ENCODE measurements around the gene ROPN1B. TPM values are rescaled to one million over a fixed set of nuclear protein-coding genes. Genes with fewer than 3 reads are reported as not detected.
A peak's percentile ranks its signal among the peaks of the same experiment; 100 is the strongest.
"Not testable (repeated sequence)": the region's sequence is repeated elsewhere in the genome, so short reads cannot be mapped to it uniquely, and the experiment has no call there.

Gene ROPN1B
- polyA plus RNA-seq, 10 donors, result 0.16 to 0.91 (median 0.43) TPM; not detected in 2

DNA sequence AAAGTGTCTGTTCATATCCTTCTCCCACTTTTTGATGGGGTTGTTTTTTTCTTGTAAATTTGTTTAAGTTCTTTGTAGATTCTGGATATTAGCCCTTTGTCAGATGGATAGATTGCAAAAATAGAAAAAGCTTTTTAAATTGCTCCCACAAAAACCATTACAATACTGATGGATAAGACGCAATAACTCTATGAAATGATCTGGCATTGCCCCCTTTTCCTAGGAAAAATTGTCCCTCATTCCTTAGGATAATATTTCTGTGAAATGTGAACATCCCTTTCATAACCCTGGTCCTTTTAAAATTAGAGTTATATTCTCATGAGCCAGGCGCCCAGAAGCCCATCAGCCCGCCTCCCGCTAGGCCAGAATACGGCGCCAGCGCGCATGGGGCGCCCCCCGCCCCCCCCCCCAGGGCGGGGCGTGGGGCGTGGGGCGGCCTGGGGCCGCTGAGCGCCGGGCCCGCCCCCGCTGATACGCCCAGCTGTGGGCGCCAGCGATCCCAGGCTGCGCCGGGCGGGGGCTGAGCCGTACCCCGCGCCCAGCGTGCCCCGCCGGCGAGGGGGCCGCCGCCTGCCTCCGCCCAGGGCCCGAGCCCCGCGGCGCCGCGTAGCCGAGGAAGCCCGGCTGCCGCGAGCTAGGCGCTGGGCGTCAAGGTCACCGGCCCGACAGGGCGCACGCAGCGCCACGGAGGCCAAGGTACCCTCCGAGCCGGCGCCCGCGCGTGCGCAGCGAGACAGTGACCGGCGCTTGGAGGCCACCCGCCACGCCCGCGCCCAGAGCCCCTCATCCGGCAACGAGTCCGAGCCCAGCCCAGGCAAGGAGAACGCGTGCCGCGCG lies 11.1 kb upstream of the ROPN1B start:
- DNase-seq, result no peak

DNA sequence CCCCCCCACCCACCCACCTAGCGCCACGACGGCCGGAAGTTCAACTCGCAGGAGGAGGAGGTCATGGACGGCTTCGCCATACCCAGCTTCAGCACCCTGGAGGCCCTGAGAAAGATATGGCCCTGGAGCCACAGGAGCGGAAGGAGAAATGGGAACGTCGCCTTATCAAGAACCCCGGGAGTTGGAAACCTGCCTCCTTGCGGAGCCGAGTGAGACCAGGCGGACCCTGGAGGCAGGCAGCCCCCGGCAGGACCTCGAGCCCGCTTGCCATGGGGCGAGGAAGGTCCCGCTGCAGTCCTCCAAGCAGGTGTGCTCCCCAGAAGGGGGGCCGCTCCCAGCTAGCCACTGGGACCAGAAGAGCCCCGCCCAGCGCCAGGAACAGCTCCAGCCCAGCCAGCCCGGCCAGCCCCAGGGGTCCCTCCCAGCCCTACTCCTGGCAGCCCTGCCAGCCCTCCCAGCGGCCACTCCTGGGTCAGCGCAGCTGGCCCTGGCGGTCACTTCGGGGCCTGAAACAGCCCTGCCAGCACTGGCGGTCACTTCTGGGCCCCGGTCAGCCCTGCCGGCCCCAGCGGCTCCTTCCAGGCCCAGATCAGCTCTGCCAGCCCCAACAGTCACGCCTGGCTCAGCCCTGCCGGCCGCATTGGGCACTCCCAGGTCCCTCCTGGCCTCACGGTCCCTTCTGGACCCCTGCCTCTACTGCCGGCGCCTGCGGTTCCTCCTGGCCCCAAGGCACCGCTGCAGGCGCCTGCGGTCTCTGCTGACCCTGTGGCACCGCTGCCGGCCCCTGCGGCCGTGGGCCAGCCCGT lies 10.3 kb upstream of the ROPN1B start:
- DNase-seq, result no peak

DNA sequence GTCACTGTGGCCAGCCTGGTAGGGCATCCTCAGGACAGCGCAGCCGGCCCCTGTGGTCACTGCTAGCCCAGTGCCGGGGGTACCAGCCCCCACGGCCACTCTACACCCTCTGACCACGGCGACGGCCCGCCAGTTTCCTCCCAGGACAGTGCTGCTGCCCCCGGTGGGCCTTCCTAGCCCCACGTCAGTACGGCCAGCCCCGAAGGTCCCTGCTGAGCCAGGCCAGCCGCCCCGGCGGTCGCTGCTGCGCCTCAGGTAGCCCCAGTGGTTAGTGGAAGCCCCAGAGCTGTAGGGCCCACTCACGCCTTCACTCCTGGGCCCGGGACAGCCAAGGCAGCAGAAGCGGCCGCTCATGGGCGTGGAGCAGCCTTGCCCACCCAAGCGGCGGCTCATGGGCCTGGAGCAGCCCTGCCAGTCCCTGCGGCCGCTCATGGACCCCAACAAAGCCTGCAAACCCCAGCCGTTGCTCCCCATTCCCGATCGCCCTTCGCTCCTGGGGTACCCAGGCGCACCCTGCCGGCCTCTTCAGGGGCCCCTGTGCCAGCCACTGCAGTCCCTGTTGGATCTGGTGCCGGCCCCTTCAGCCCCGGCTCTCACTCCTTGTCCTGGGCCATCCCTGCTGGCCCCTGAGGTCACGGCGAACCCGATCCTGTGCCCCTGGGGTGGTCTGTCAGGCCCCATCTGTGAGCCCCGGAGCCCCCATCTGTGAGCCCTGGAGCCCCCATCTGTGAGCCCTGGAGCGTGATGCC lies 9.5 kb upstream of the ROPN1B start:
- no peak for DNase-seq

DNA sequence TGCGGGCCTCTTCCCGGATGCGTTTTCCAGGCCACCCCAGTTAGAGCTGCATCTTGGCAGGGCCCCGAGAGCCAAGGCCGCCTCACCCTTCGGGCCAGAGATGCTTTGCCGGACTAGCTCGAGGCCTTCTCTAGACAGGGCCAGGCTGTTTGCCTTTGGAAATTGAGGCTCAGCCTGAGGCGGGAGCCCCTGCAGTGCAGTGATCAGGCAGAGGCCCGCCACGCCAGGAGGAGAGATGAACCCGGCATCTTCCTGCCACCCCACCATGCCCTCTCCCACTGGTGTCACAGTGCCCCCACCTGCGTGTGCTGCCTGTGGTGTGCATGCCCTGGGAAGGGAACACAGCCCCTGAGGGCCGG lies 8.9 kb upstream of the ROPN1B start:
- no peak for DNase-seq

DNA sequence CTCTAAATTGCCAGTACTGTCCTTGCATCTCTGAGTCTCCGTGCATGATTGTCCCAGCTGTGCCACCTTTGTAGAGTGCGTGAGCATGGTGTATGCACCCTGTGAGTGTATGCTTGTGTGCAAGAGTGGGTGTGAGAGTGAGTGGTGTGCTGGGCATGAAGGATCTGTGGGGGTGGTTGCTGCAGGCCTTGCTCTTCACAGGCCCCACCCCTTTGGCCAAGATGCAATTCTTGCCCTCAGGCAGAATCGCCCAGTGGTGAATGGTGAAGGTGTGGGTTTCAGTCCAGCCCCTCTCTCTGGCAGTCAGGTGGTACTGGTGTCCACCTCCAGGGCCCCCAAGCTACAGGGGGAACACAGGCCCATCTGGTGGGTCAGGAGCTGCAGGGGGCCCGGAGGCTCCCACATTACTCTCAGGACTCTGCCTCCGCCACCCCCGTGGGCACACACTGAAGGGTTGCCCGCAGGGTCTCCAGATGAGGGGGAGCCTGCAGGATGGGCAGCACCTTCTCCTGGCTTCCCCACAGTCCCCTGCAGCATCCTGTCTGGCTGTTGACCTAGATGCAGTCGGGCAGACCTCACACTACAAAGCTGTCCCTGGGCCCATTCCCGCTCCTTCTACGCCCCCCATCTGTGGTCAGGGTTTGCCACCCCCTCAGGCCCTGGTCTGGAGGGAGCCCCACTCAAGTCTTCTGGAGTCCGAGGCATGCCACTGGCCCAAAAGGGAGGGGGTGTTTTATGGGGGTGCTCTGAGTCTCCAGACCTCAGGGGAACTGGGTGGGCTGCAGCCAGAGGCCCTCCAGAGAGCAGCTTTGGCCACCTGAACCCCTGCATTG lies 8.3 kb upstream of the ROPN1B start:
- no peak for DNase-seq

DNA sequence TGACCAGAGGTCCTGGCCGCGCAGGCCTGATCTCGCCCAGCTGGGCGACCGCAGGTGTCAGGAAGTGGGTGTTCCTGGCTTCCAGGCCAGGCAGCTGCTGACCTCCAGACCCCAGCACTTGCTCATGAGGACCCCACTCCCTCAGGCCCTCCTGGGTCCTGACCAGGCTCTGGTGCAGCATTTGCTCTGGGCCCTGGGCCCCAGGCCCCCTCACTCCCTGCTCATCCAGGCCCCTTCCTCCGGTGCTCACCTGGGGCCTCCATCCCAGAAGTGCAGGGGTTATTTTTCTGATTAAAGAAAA lies 7.7 kb upstream of the ROPN1B start:
- DNase-seq, result no peak

DNA sequence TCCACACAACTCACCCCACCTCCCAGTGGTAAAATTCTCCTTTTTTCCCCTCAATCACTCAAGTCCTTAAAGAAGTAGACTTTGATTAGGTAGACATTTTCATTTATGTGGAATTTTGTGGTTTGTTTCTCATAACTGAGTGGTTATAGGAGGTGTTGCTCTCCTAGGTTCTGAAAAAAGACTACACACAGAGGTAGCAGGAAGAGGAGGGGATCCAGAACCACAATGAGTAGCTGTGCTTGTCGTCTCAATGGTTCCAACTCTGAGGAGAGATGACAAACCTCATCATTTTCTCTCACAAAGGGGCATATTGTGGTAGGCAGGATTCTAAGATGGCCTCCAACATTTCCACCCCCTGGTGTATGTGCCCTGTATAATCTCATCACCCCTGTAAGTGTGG lies 5.1 kb upstream of the ROPN1B start:
- not testable (repeated sequence) for DNase-seq

DNA sequence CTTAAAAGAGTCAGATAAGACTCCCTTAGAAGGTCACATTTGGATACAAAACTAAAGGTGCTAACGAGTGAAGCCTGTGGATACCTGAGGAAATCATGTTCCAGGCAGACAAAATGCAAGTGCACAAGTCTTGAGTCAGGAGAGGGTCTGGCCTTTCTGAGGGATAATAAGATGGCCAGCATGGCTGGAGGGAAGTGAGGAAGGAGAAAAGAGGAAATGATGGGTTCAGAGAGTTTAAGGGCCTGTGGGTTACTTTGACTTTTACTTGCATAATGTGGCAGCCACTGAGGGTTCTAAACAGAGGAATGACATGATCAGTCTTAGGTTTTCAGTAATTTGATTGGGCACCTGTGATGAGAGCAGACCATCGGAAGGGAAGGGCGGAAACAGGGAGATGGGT lies 3.5 kb upstream of the ROPN1B start:
- DNase-seq, result no peak

DNA sequence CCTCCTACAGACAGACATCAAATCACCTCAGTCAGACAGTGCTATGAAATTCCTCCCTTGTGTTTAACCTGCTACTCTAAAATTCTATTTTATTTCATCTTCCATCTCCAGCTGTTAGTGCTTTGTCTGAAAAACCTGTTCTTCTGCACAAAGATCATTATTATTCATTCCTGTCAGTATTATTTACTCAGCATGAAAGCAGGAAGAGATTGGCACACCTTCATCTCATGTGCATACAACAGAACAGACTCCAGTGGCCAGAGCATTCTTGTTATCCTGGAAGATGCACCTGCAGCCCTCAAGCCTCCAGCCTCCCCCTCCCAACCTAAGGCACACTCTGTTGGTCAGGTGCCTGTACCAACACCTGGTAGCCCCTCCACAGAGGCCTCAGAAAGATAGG lies 1.8 kb upstream of the ROPN1B start:
- DNase-seq, result no peak

DNA sequence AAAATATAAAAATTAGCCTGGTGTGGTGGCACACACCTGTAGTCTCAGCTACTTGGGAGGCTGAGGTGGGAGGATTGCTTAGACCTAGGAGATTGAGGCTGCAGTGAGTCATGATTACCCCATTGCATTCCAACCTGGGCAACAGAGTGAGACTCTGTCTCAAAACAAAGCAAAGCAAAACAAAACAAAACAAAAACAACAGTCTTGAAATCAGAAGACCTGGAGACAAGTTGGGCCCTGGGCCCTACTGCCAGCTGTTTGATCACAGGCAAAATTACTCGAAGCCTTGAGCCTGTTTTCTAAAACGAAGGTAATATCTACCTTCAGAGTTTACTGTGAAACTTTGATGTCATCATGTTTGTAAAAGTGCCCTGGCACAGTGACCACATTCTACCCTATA lies 857 bp upstream of the ROPN1B start:
- not testable (repeated sequence) for DNase-seq

DNA sequence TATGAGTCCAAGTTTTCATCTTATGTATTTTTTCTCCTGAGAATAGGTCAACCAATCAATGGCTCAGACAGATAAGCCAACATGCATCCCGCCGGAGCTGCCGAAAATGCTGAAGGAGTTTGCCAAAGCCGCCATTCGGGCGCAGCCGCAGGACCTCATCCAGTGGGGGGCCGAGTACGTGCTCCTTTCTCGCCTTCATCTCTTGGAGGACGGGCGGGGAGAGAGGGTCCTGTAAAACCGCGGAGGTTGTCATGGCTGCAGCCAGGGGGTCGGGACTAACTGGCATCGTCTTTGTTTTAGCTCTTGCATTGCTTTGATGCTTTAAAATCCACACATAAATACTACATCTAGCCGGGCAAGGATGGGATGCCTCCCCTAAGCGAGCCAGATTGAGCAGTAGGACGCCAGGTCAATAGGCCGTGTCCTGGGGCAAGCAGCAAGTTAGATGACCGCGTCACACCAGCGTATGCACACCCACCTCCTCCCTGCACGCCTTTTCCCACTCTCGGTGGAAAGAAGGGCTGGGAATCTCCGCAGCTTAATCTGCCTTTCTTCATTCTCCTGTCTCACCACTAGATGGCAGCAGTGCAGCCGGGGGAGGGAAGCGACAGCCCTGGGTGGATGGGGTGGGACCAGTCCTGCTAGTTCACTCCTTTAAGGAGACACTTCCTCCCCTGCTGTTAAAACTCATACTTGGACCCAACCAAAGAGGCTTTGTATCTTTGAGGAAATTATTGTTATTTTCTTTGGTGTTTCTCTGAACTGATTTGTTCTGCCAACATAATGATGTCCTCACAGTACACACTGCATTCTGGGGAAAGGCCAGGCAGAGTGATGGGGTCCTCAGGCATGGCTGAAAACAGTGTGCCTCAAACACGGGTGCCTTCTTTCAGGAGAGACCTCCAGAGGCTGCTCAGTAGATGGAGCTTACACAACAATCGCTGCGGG lies 3.3 kb downstream of the ROPN1B start:
- DNase-seq, result peak in 2 of 3 donors; percentile 38 to 62

DNA sequence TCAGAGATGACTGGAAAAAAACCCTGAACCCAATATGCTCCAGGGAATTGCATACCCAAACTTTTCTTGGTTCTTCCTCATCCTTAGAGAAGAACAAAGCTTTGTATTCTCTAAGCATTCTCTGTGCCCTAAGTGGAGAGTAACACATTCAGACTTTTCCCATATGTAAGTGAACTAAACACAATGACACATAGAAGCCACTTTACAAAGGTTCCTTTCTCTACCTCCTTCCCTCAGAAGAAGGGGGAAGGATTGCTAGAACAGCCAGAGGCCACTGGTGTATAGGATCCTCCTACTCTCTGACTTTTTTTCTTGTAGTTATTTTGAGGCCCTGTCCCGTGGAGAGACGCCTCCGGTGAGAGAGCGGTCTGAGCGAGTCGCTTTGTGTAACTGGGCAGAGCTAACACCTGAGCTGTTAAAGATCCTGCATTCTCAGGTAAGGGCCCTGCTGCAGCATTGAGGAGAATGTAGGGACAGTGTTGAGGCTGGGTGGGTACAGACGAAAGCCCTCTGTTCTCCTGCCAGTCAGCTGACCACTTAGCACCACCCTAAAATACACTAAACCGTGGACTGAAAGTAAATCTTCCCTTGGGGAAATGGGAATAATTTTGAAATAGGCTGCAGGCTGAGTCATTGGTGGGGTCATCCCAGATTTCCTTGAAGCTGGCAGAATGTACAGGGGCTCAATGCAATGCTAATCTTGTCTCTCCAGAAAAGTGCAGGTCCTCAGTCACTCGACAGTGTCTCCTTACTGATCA lies 6.4 kb downstream of the ROPN1B start:
- DNase-seq, result not testable (repeated sequence)

DNA sequence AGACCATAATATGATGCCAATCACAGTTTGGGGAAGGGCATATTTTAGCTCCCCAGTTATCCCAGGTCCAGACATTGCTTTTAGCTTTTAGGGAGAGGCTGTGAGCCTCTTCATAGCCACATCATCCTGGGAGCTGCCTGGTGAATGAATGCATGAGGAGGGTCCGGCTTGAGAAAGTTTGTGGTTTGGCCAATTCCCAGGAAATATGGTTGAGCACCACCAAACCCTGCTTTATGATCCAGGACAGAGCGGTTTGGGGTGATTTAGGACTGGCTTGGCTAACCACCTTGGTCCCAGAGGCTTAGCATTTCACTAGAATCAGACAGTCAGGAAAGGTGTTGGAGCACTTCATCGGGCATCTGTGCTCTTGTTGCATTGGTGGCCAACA lies 7.0 kb downstream of the ROPN1B start:
- DNase-seq, result not testable (repeated sequence)

DNA sequence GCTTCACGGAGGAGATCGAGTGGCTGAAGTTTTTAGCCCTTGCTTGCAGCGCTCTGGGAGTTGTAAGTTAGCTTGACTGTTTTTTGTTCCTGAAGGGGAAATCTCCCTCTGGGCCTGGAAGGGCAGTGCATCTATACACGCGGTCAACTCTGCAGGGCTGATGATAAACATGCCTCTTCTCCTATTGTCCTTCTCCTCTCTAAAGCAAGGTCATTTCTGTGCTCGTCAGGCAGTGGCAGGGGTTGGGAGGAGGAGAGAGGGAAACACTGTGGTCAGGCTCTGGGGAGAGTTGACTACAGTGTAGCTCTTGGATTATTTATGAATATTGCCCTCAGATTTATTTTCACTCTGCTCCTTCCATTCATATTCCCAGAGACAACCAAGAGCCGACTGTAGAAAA lies 8.1 kb downstream of the ROPN1B start:
- DNase-seq, result not testable (repeated sequence)

DNA sequence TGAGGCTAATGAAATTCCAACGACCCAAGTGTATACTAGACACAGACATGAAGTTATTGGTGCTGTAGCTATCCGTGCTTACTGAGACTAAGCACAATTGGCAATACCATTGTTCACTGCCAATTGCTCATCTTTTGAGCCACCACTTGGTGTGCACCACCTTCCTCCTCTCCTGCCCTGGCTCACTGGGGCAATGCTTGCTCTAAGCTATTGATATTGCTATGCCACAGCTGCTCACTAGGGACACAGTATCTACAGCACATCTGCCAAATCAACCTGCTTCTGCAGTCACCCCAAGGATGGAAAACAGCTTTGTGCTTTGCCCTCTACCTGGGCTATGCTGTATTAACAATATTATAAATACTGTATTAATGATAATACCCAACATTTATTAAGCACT lies 16.0 kb downstream of the ROPN1B start:
- not testable (repeated sequence) for DNase-seq

DNA sequence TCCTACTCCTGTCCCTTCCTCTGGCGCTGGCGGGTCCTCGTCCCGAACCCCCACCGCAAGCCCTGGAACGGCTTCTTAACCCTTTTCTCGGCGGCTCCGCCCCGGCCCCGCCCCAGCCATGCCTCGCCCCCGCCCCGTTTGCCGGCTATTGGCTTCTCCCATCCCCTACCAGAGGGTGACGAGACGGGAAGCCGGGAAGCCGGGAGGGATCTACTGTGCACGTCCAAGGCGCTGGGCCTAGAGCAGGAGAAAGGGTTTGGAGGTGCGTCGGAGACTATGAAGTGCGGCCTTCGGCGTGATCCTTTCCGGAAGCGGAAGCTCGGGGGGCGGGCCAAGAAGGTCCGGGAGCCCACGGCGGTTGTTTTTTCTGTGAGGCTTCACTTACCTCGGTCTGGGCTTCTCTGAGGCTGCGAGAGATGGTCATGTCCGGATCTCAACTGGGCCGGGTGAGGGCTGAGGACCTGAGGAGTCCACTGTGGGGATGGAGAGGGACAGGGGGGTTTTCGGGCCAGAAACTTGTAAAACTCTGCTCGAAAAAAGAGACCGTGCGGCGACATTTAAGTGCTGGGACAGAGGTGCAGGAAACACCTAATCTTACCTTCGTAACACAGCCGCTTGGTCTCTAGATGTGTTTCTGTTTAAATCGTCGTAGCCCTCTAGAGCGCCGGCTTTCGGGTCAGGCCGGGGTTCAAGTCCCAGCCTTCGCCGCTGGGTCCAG lies 21.4 kb downstream of the ROPN1B start:
- DNase-seq, result peak; percentile 88 to 89 (median 88)

DNA sequence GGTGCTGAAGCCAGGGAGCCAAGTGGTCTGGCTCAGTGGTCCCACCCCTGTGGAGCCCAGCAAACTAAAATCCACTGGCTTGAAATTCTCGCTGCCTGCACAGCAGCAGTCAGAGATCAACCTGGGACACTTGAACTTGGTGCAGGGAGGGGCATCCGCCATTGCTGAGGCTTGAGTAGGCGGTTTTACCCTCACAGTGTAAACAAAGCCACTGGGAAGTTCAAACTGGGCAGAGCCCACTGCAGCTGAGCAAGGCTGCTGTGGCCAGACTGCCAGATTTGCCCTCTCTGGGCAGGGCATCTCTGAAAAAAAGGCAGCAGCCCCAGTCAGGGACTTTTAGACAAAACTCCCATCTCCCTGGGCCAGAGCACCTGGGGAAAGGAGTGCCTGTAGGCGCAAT lies 27.8 kb downstream of the ROPN1B start:
- not testable (repeated sequence) for DNase-seq

DNA sequence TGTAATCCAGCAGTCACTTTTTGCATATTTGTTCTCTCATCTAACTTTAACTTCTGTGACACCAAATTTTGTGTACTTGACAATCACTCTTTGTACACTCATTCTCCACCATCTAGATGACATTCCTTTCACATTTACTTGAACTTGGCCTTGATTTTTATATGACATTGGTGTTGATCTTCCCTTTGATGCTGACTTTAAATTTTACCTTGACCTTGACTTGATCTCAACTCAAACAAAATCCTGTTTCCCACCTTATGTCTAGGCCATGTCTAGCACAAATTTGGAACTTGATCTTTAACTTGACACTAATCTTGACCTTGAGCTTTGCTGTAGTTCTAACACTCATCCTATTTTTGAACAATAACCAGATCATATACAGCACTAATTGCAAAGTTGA lies 33.2 kb downstream of the ROPN1B start:
- no peak for DNase-seq
